HAP-1 (cell line): ENCODE data around the gene MYBPH.

Source experiments
- DNase-seq, 2 experiments: peaks; one replicate each; pipeline ENCODE4 v3.0.0-alpha.2; 2016 to 2020; ENCODE audit warnings: low spot score in 2 of 2
- H3K27me3 ChIP-seq: fragments of 250-450 bp; sonication (Bioruptor Pico); 2 replicates; pipeline ENCODE4 v1.5.1; 2020; ENCODE audit warnings: low read depth, mild to moderate bottlenecking, moderate library complexity
- H3K36me3 ChIP-seq: fragments of 250-450 bp; sonication (Bioruptor Pico); replicated peaks from 2 replicates; pipeline ENCODE4 v1.5.1; 2020; ENCODE audit warnings: mild to moderate bottlenecking
- H3K4me1 ChIP-seq: fragments of 250-450 bp; sonication (Bioruptor Pico); 2 replicates; pipeline ENCODE4 v1.5.1; 2020; ENCODE audit warnings: mild to moderate bottlenecking
- H3K4me3 ChIP-seq: fragments of 250-450 bp; sonication (Bioruptor Pico); 2 replicates; pipeline ENCODE4 v1.5.1; 2020; ENCODE audit warnings: mild to moderate bottlenecking, moderate library complexity
- H3K9me3 ChIP-seq: fragments of 250-450 bp; sonication (Bioruptor Pico); 2 replicates; pipeline ENCODE4 v1.5.1; 2020; ENCODE audit warnings: mild to moderate bottlenecking, moderate library complexity
- in situ Hi-C: fragments of 300-500 bp; cut with MboI; formaldehyde crosslinking; loops from 3 replicates; pipeline ENCODE4 v1.14.3; 2020; ENCODE audit warnings: low sequenced_read_pairs, inconsistent platforms, mixed read lengths

The MYBPH gene

GRCh38 chr1:203175237-203175826, at the start of gene MYBPH:
Gene MYBPH (minus strand): TSS chr1:203175826. CDS start chr1:203175755, 71 bp downstream.
- no peak for DNase-seq
- no peaks in the 10 kb centered on the region for H3K4me1 ChIP-seq
- in situ Hi-C loops, result no loop called here
- no peak within 1 kb of the TSS for H3K4me3 ChIP-seq
- H3K36me3 ChIP-seq, result no peaks in the 10 kb centered on the region
- H3K9me3 ChIP-seq, result no peaks in the 10 kb centered on the region
- H3K27me3 ChIP-seq, result no peaks in the 10 kb centered on the region

- in situ Hi-C loops, result no loop called here
- no peaks in the 10 kb centered on the region for H3K36me3 ChIP-seq
- H3K4me1 ChIP-seq, result no peaks in the 10 kb centered on the region
- H3K27me3 ChIP-seq, result peaks cover 23% of the 10 kb centered on the region
- no peak overlapping the region for H3K4me3 ChIP-seq
- DNase-seq, result no peak
- H3K9me3 ChIP-seq, result no peaks in the 10 kb centered on the region
Observed at GRCh38 chr1:203225071-203225470, 49.4 kb upstream of the MYBPH start.

- Histone ChIP-seq H3K36me3 (no peaks in the 10 kb centered on the region), H3K4me1 (no peaks in the 10 kb centered on the region), H3K9me3 (no peaks in the 10 kb centered on the region), H3K4me3 (no peak overlapping the region), H3K27me3 (peaks cover 27% of the 10 kb centered on the region)
- no peak for DNase-seq
- in situ Hi-C loops, result no loop called here
Observed at GRCh38 chr1:203223012-203223775, 47.6 kb upstream of the MYBPH start.

- peak in 1 of 2 experiments; percentile 26 for DNase-seq
- Histone ChIP-seq H3K9me3 (no peaks in the 10 kb centered on the region), H3K4me3 (no peak overlapping the region), H3K36me3 (no peaks in the 10 kb centered on the region), H3K27me3 (peaks cover 36% of the 10 kb centered on the region), H3K4me1 (no peaks in the 10 kb centered on the region)
- in situ Hi-C loops, result loop anchor here (5.0 kb wide), 2 partner anchors 103 to 183 kb away; no protein-coding TSS in a partner anchor
Observed at GRCh38 chr1:203219934-203220333, 44.3 kb upstream of the MYBPH start.

- Histone ChIP-seq H3K4me1 (no peaks in the 10 kb centered on the region), H3K9me3 (no peaks in the 10 kb centered on the region), H3K36me3 (no peaks in the 10 kb centered on the region), H3K4me3 (no peak overlapping the region), H3K27me3 (peaks cover 33% of the 10 kb centered on the region)
- DNase-seq, result no peak
- in situ Hi-C loops, result loop anchor here (5.0 kb wide), 2 partner anchors 102 to 182 kb away; no protein-coding TSS in a partner anchor
Observed at GRCh38 chr1:203219171-203219570, 43.5 kb upstream of the MYBPH start.

- in situ Hi-C loops, result loop anchor here (5.0 kb wide), 2 partner anchors 100 to 180 kb away; no protein-coding TSS in a partner anchor
- H3K4me3 ChIP-seq, result no peak overlapping the region
- no peaks in the 10 kb centered on the region for H3K9me3 ChIP-seq
- H3K27me3 ChIP-seq, result peaks cover 20% of the 10 kb centered on the region; the same call in 1 of the 2 replicates
- H3K4me1 ChIP-seq, result no peaks in the 10 kb centered on the region
- DNase-seq, result no peak
- no peaks in the 10 kb centered on the region for H3K36me3 ChIP-seq
Observed at GRCh38 chr1:203217668-203218067, 42.0 kb upstream of the MYBPH start.

- no peak overlapping the region for H3K4me3 ChIP-seq
- H3K27me3 ChIP-seq, result peaks cover 20% of the 10 kb centered on the region; the same call in 1 of the 2 replicates
- H3K36me3 ChIP-seq, result no peaks in the 10 kb centered on the region
- in situ Hi-C loops, result loop anchor here (5.0 kb wide), 2 partner anchors 100 to 180 kb away; no protein-coding TSS in a partner anchor
- no peaks in the 10 kb centered on the region for H3K4me1 ChIP-seq
- DNase-seq, result no peak
- H3K9me3 ChIP-seq, result no peaks in the 10 kb centered on the region
Observed at GRCh38 chr1:203217139-203217655, 41.6 kb upstream of the MYBPH start.

GRCh38 chr1:203216274-203217138, 40.9 kb upstream of the MYBPH start:
- no peaks in the 10 kb centered on the region for H3K36me3 ChIP-seq
- H3K27me3 ChIP-seq, result peaks cover 20% of the 10 kb centered on the region; the same call in 1 of the 2 replicates
- no peaks in the 10 kb centered on the region for H3K4me1 ChIP-seq
- in situ Hi-C loops, result loop anchor here (5.0 kb wide), 2 partner anchors 99 to 179 kb away; no protein-coding TSS in a partner anchor
- H3K4me3 ChIP-seq, result no peak overlapping the region
- DNase-seq, result peak; percentile 60 to 76
- H3K9me3 ChIP-seq, result no peaks in the 10 kb centered on the region

GRCh38 chr1:203215573-203215972, 39.9 kb upstream of the MYBPH start:
- Histone ChIP-seq H3K4me3 (no peak overlapping the region), H3K9me3 (no peaks in the 10 kb centered on the region), H3K36me3 (no peaks in the 10 kb centered on the region), H3K27me3 (peaks cover 20% of the 10 kb centered on the region; the same call in 1 of the 2 replicates), H3K4me1 (no peaks in the 10 kb centered on the region)
- no peak for DNase-seq
- in situ Hi-C loops, result loop anchor here (5.0 kb wide), 2 partner anchors 98 to 178 kb away; no protein-coding TSS in a partner anchor

GRCh38 chr1:203214871-203215270, 39.2 kb upstream of the MYBPH start:
- Histone ChIP-seq H3K4me1 (no peaks in the 10 kb centered on the region), H3K4me3 (no peak overlapping the region), H3K27me3 (peaks cover 20% of the 10 kb centered on the region; the same call in 1 of the 2 replicates), H3K9me3 (no peaks in the 10 kb centered on the region), H3K36me3 (no peaks in the 10 kb centered on the region)
- in situ Hi-C loops, result loop anchor here (5.0 kb wide), 2 partner anchors 98 to 178 kb away; no protein-coding TSS in a partner anchor
- DNase-seq, result no peak

- no peak for DNase-seq
- in situ Hi-C loops, result no loop called here
- Histone ChIP-seq H3K4me1 (no peaks in the 10 kb centered on the region), H3K9me3 (no peaks in the 10 kb centered on the region), H3K27me3 (peaks cover 16% of the 10 kb centered on the region; the same call in 1 of the 2 replicates), H3K36me3 (no peaks in the 10 kb centered on the region), H3K4me3 (no peak overlapping the region)
Observed at GRCh38 chr1:203213126-203213525, 37.5 kb upstream of the MYBPH start.

- H3K9me3 ChIP-seq, result no peaks in the 10 kb centered on the region
- in situ Hi-C loops, result no loop called here
- H3K36me3 ChIP-seq, result no peaks in the 10 kb centered on the region
- H3K4me1 ChIP-seq, result no peaks in the 10 kb centered on the region
- no peak overlapping the region for H3K4me3 ChIP-seq
- peaks cover 2% of the 10 kb centered on the region; the same call in 1 of the 2 replicates for H3K27me3 ChIP-seq
- DNase-seq, result no peak
Observed at GRCh38 chr1:203211812-203212211, 36.2 kb upstream of the MYBPH start.

GRCh38 chr1:203210988-203211387, 35.4 kb upstream of the MYBPH start:
- in situ Hi-C loops, result no loop called here

More at GRCh38 chr1:203210988-203211387, 35.4 kb upstream of the MYBPH start:
- Histone ChIP-seq H3K9me3 (no peaks in the 10 kb centered on the region), H3K36me3 (no peaks in the 10 kb centered on the region), H3K27me3 (no peaks in the 10 kb centered on the region), H3K4me1 (no peaks in the 10 kb centered on the region), H3K4me3 (no peak overlapping the region)
- DNase-seq, result no peak
